ENCODE measurements around the gene PRSS3. TPM values are rescaled to one million over a fixed set of nuclear protein-coding genes. Genes with fewer than 3 reads are reported as not detected.
"Not testable (repeated sequence)": the region's sequence is repeated elsewhere in the genome, so short reads cannot be mapped to it uniquely, and the experiment has no call there.

The PRSS3 gene
- total and polyA plus RNA-seq, 7 donors: 8.9 to 519 (median 247) TPM; not detected in 3

DNA sequence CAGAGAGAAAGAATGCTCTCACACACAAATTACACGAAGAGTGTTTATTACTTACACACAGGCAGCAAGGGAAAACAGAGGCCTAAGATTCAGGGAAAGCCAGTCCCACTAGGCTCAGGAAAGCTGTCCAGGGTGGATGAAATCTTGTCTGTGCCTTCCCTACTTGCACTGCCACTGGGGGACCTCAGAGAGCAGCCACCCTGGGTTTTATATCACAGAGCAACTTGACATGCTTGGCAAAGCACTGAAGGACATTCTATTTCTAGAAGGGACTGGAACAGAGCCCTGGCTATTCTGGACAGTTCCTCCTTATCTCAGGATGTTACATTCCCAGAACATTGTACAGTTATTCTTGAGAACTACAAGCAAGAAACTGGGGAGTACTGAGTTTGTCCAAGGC is 7.5 kb upstream of the PRSS3 start:
- WGBS, 2 donors: 37 to 72% methylated on average over 1 of the region's 1 CpG
- intact Hi-C loops (cut with DNase I): no loop called here
- Histone ChIP-seq H3K27ac (no peak overlapping the region), H3K27me3 (no peaks in the 10 kb centered on the region), H3K36me3 (no peaks in the 10 kb centered on the region), H3K4me1 (no peaks in the 10 kb centered on the region), H3K9me3 (no peaks in the 10 kb centered on the region), H3K4me3 (no peak overlapping the region)
- no peak for TF ChIP-seq EP300 (IDR thresholded peaks at IDR 0.05)
- no peak for TF ChIP-seq POLR2AphosphoS5 (IDR thresholded peaks at IDR 0.05)
- TF ChIP-seq, protein P1, sequence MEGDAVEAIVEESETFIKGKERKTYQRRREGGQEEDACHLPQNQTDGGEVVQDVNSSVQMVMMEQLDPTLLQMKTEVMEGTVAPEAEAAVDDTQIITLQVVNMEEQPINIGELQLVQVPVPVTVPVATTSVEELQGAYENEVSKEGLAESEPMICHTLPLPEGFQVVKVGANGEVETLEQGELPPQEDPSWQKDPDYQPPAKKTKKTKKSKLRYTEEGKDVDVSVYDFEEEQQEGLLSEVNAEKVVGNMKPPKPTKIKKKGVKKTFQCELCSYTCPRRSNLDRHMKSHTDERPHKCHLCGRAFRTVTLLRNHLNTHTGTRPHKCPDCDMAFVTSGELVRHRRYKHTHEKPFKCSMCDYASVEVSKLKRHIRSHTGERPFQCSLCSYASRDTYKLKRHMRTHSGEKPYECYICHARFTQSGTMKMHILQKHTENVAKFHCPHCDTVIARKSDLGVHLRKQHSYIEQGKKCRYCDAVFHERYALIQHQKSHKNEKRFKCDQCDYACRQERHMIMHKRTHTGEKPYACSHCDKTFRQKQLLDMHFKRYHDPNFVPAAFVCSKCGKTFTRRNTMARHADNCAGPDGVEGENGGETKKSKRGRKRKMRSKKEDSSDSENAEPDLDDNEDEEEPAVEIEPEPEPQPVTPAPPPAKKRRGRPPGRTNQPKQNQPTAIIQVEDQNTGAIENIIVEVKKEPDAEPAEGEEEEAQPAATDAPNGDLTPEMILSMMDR (IDR thresholded peaks at IDR 0.05): no peak
- no peak for TF ChIP-seq POLR2A (IDR thresholded peaks at IDR 0.05)
- DNase-seq: no peak

- intact Hi-C loops (cut with DNase I); DNase-seq; H3K36me3 ChIP-seq; H3K4me3 ChIP-seq; H3K27ac ChIP-seq; H3K9me3 ChIP-seq; H3K4me1 ChIP-seq; H3K27me3 ChIP-seq: not testable (repeated sequence)
- WGBS, 2 donors: 90 to 95% methylated on average over 2 of the region's 2 CpGs
Measured at GRCh38 chr9:33789429-33789828, 5.9 kb upstream of the PRSS3 start.

GRCh38 chr9:33791117-33791516 is 4.2 kb upstream of the PRSS3 start:
- intact Hi-C loops (cut with DNase I): no loop called here
- Histone ChIP-seq H3K27me3 (no peaks in the 10 kb centered on the region), H3K4me1 (no peaks in the 10 kb centered on the region), H3K36me3 (no peaks in the 10 kb centered on the region), H3K9me3 (no peaks in the 10 kb centered on the region), H3K27ac (no peak overlapping the region), H3K4me3 (no peak overlapping the region)
- no peak for DNase-seq
- 6 to 37% methylated on average over 2 of the region's 2 CpGs for WGBS, 2 donors
- TF ChIP-seq POLR2AphosphoS5 (IDR thresholded peaks at IDR 0.05): no peak
- TF ChIP-seq EP300 (IDR thresholded peaks at IDR 0.05): no peak
- TF ChIP-seq, protein P1 (IDR thresholded peaks at IDR 0.05): no peak
- no peak for TF ChIP-seq POLR2A (IDR thresholded peaks at IDR 0.05)

- H3K36me3 ChIP-seq; H3K4me1 ChIP-seq; intact Hi-C loops (cut with DNase I); H3K27me3 ChIP-seq; H3K27ac ChIP-seq; H3K9me3 ChIP-seq; DNase-seq; H3K4me3 ChIP-seq: not testable (repeated sequence)
- WGBS, 2 donors: 93 to 96% methylated on average over 1 of the region's 1 CpG
Measured at GRCh38 chr9:33793496-33793895, 1.9 kb upstream of the PRSS3 start.

- 71 to 95% methylated on average over 2 of the region's 2 CpGs for WGBS, 2 donors
- H3K4me3 ChIP-seq: no peak overlapping the region
- H3K27ac ChIP-seq: no peak overlapping the region
- H3K27me3 ChIP-seq: no peaks in the 10 kb centered on the region
- no peak for DNase-seq
- intact Hi-C loops (cut with DNase I): no loop called here
- H3K4me1 ChIP-seq: no peaks in the 10 kb centered on the region
- TF ChIP-seq, protein P1 (IDR thresholded peaks at IDR 0.05): no peak
- H3K36me3 ChIP-seq: no peaks in the 10 kb centered on the region
- H3K9me3 ChIP-seq: no peaks in the 10 kb centered on the region
Measured at GRCh38 chr9:33794560-33794959, 801 bp upstream of the PRSS3 start.

DNA sequence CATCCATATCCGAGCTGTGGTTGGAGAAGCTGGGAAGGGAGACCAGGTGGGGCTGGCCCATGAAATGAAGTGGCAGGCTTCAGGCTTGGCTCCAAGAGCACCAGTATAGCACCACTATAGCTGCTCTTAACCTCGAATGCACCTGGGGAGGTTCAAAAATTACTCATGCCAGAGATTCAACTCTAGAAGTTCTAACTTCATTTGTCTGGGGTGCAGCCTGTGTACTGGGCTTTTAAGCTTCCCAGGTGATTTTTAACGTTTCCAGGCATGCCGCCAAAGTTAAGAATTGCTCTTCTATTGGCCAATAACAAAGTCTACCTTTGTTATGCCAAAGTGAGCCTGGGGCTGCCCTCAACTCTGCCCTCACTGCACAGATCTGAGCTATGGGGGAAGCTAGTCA is 458 bp downstream of the PRSS3 start:
- no peaks in the 10 kb centered on the region for H3K27me3 ChIP-seq
- H3K27ac ChIP-seq: no peak overlapping the region
- no peak for DNase-seq
- H3K36me3 ChIP-seq: no peaks in the 10 kb centered on the region
- H3K4me1 ChIP-seq: no peaks in the 10 kb centered on the region
- intact Hi-C loops (cut with DNase I): no loop called here
- no peaks in the 10 kb centered on the region for H3K9me3 ChIP-seq
- no peak overlapping the region for H3K4me3 ChIP-seq
- no peak for TF ChIP-seq POLR2A (IDR thresholded peaks at IDR 0.05)
- TF ChIP-seq, protein P1 (IDR thresholded peaks at IDR 0.05): no peak
- no peak for TF ChIP-seq EP300 (IDR thresholded peaks at IDR 0.05)
- TF ChIP-seq POLR2AphosphoS5 (IDR thresholded peaks at IDR 0.05): no peak
- 13 to 61% methylated on average over 4 of the region's 4 CpGs for WGBS, 2 donors

DNA sequence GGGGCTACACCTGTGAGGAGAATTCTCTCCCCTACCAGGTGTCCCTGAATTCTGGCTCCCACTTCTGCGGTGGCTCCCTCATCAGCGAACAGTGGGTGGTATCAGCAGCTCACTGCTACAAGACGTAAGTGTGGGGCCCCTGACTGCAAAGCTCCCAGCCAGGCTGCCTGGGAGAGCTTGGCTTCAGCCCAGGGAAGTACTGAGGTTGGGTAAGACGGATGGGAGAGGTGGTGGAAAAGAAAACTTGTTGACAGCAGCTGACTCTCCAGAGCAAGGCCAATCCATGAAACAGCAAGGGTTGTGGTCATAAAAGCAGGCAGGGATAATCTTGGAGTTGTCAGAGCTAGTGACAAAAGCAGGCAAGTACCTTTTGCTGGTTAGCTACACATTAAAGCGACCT is 1.3 kb downstream of the PRSS3 start:
- DNase-seq; H3K27ac ChIP-seq; H3K36me3 ChIP-seq; H3K27me3 ChIP-seq; H3K4me1 ChIP-seq; intact Hi-C loops (cut with DNase I); H3K9me3 ChIP-seq; H3K4me3 ChIP-seq: not testable (repeated sequence)
- WGBS, 2 donors: 83 to 91% methylated on average over 5 of the region's 5 CpGs
